ENCODE results near the gene PCSK6. TPM values are rescaled to one million over a fixed set of nuclear protein-coding genes. Genes with fewer than 3 reads are reported as not detected.

PCSK6 gene
- total RNA-seq, 4 donors from 2014 or later: 12.9 to 31.5 (median 23.7) TPM

- Histone ChIP-seq H3K4me3 (peak overlapping the region; percentile 49), H3K9me3 (no peaks in the 10 kb centered on the region), H3K27ac (no peak overlapping the region), H3K27me3 (peaks cover 31% of the 10 kb centered on the region), H3K36me3 (no peaks in the 10 kb centered on the region), H3K4me1 (peaks cover 14% of the 10 kb centered on the region)
- WGBS: 45% methylated on average over 14 of the region's 85 CpGs
- no peak for TF ChIP-seq POLR2A (IDR thresholded peaks at IDR 0.05)
- no peak for TF ChIP-seq POLR2AphosphoS5 (IDR thresholded peaks at IDR 0.05)
- no peak for TF ChIP-seq CTCF (IDR thresholded peaks at IDR 0.05)
- no peak for TF ChIP-seq EP300 (IDR thresholded peaks at IDR 0.05)
- no peak for DNase-seq (ENCODE audit: low spot score in 2 of 2)
These were observed 975 bp downstream of the PCSK6 start for GRCh38 chr15:101488300-101489164.

- DNase-seq (ENCODE audit: low spot score in 2 of 2): no peak
- TF ChIP-seq CTCF (IDR thresholded peaks at IDR 0.05) (no peak), POLR2A (IDR thresholded peaks at IDR 0.05) (no peak), EP300 (IDR thresholded peaks at IDR 0.05) (no peak), POLR2AphosphoS5 (IDR thresholded peaks at IDR 0.05) (no peak)
- no peak overlapping the region for H3K27ac ChIP-seq
- no peak overlapping the region for H3K4me3 ChIP-seq
- H3K9me3 ChIP-seq: no peaks in the 10 kb centered on the region
- H3K4me1 ChIP-seq: peaks cover 28% of the 10 kb centered on the region
- H3K36me3 ChIP-seq: no peaks in the 10 kb centered on the region
- H3K27me3 ChIP-seq: peaks cover 31% of the 10 kb centered on the region
- WGBS: 88% methylated on average over 13 of the region's 14 CpGs
These were observed 2.6 kb downstream of the PCSK6 start for GRCh38 chr15:101486696-101487459.

- Histone ChIP-seq H3K36me3 (no peaks in the 10 kb centered on the region), H3K4me1 (peaks cover 18% of the 10 kb centered on the region), H3K27me3 (peaks cover 17% of the 10 kb centered on the region), H3K9me3 (no peaks in the 10 kb centered on the region), H3K27ac (no peak overlapping the region), H3K4me3 (no peak overlapping the region)
- 48% methylated on average over 6 of the region's 6 CpGs for WGBS
- TF ChIP-seq POLR2A (IDR thresholded peaks at IDR 0.05) (no peak), POLR2AphosphoS5 (IDR thresholded peaks at IDR 0.05) (no peak), CTCF (IDR thresholded peaks at IDR 0.05) (no peak), EP300 (IDR thresholded peaks at IDR 0.05) (no peak)
- no peak for DNase-seq (ENCODE audit: low spot score in 2 of 2)
These were observed 6.0 kb downstream of the PCSK6 start for GRCh38 chr15:101483462-101483861.

- no peaks in the 10 kb centered on the region for H3K36me3 ChIP-seq
- no peak for TF ChIP-seq POLR2A (IDR thresholded peaks at IDR 0.05)
- TF ChIP-seq EP300 (IDR thresholded peaks at IDR 0.05): no peak
- no peak for TF ChIP-seq CTCF (IDR thresholded peaks at IDR 0.05)
- TF ChIP-seq POLR2AphosphoS5 (IDR thresholded peaks at IDR 0.05): no peak
- H3K27me3 ChIP-seq: peaks cover 12% of the 10 kb centered on the region
- no peak overlapping the region for H3K4me3 ChIP-seq
- H3K4me1 ChIP-seq: peaks cover 17% of the 10 kb centered on the region
- H3K27ac ChIP-seq: no peak overlapping the region
- 47% methylated on average over 13 of the region's 21 CpGs for WGBS
- DNase-seq (ENCODE audit: low spot score in 2 of 2): no peak
- H3K9me3 ChIP-seq: no peaks in the 10 kb centered on the region
These were observed 6.8 kb downstream of the PCSK6 start for GRCh38 chr15:101482526-101483371.
